Keratinocyte (primary cell): ENCODE measurements around the gene P4HTM. TPM values are rescaled to one million over a fixed set of nuclear protein-coding genes. Genes with fewer than 3 reads are reported as not detected.
"Not testable (repeated sequence)": the region's sequence is repeated elsewhere in the genome, so short reads cannot be mapped to it uniquely, and the experiment has no call there.

Experiments used
- DNase-seq: peaks from one replicate; pipeline ENCODE4 v3.0.0-alpha.2; 2011; ENCODE audit warnings: low read depth, missing footprints, low spot score
- FAIRE-seq: peaks from 2 replicates; lab custom pipeline; 2011; peaks lifted over from hg19 to GRCh38; lab: Jason Lieb, UNC
- H2AFZ ChIP-seq: 2 replicates; pipeline ENCODE4 v1.6.0; 2012; ENCODE audit warnings: low read length, control low read depth, inconsistent platforms; ENCODE audit not compliant: control insufficient read depth
- H3K27ac ChIP-seq: 2 replicates; pipeline ENCODE4 v1.5.1; 2011; ENCODE audit warnings: low read length; ENCODE audit not compliant: control insufficient read depth, insufficient read depth
- H3K27me3 ChIP-seq: 3 replicates; pipeline ENCODE4 v1.6.0; 2011; ENCODE audit warnings: low read length; ENCODE audit not compliant: control insufficient read depth, insufficient read depth; ENCODE audit errors: extremely low read depth
- H3K36me3 ChIP-seq, 2 experiments: 2 replicates in 1 of 2; 3 replicates in 1 of 2; pipeline ENCODE4 v1.5.1; 2011; ENCODE audit warnings: low read length in 2 of 2, mild to moderate bottlenecking in 1 of 2; ENCODE audit not compliant: control insufficient read depth in 2 of 2, insufficient read depth in 2 of 2; ENCODE audit errors: extremely low read depth in 1 of 2
- H3K4me1 ChIP-seq: 3 replicates; pipeline ENCODE4 v1.5.1; 2011; ENCODE audit warnings: low read length; ENCODE audit not compliant: control insufficient read depth, insufficient read depth; ENCODE audit errors: extremely low read depth
- H3K4me2 ChIP-seq: 3 replicates; pipeline ENCODE4 v1.6.0; 2011; ENCODE audit warnings: low read depth, low read length; ENCODE audit not compliant: control insufficient read depth, insufficient read depth; ENCODE audit errors: extremely low read depth
- H3K4me3 ChIP-seq, 3 experiments: fragments of 200-600 bp in 1 of 3; sonication (generic) in 1 of 3; 2 replicates in 2 of 3; 3 replicates in 1 of 3; pipeline ENCODE4 v1.5.1; 2011 to 2016; ENCODE audit warnings: low read length in 3 of 3, mild to moderate bottlenecking in 3 of 3, control low read depth in 2 of 3, inconsistent platforms in 1 of 3, low read depth in 1 of 3, mixed read lengths in 1 of 3, mixed run types in 1 of 3, moderate library complexity in 1 of 3; ENCODE audit not compliant: control insufficient read depth in 2 of 3, insufficient read depth in 2 of 3; ENCODE audit errors: extremely low read depth in 1 of 3
- H3K79me2 ChIP-seq: 2 replicates; pipeline ENCODE4 v1.6.0; 2012; ENCODE audit warnings: low read length; ENCODE audit not compliant: control insufficient read depth, insufficient read depth
- H3K9ac ChIP-seq: 3 replicates; pipeline ENCODE4 v1.6.0; 2011; ENCODE audit warnings: low read length; ENCODE audit not compliant: control insufficient read depth, insufficient read depth; ENCODE audit errors: extremely low read depth
- H3K9me1 ChIP-seq: 3 replicates; pipeline ENCODE4 v1.6.0; 2011; ENCODE audit warnings: low read length; ENCODE audit not compliant: control insufficient read depth, insufficient read depth; ENCODE audit errors: extremely low read depth
- H3K9me3 ChIP-seq: 2 replicates; pipeline ENCODE4 v1.5.1; 2012; ENCODE audit warnings: low read depth, low read length; ENCODE audit not compliant: control insufficient read depth
- H4K20me1 ChIP-seq: 3 replicates; pipeline ENCODE4 v1.6.0; 2011; ENCODE audit warnings: low read length; ENCODE audit not compliant: control insufficient read depth, insufficient read depth; ENCODE audit errors: extremely low read depth
- CTCF ChIP-seq, 3 experiments: IDR thresholded peaks in 1 of 3; conservative IDR thresholded peaks in 1 of 3; optimal IDR thresholded peaks in 1 of 3; 2 replicates in 2 of 3; 3 replicates in 1 of 3; pipeline versions ENCODE3 to v1.5.1; 2011; ENCODE audit warnings: low read length in 3 of 3, mild to moderate bottlenecking in 3 of 3, moderate library complexity in 2 of 3, control low read depth in 1 of 3, inconsistent platforms in 1 of 3; ENCODE audit not compliant: insufficient read depth in 2 of 3; ENCODE audit errors: extremely low read depth in 1 of 3
- EZH2 ChIP-seq: IDR thresholded peaks from one replicate; pipeline ENCODE4 v1.6.1; 2012; ENCODE audit warnings: inconsistent platforms, mild to moderate bottlenecking, low read length, moderate library complexity
- dilution Hi-C: fragments of 300-500 bp; cut with MboI; formaldehyde crosslinking; loops from one replicate; pipeline ENCODE4 v1.7.0; 2020; ENCODE audit warnings: low sequenced_read_pairs; ENCODE audit not compliant: extremely low pct_ligation_motif_present
- polyA plus RNA-seq, 5 experiments: library from polyadenylated mRNA; depleted of rRNA in 3 of 5; stranded (reverse) in 3 of 5; stranded (forward) in 1 of 5; unstranded in 1 of 5; fragments of >200 nt; gene quantifications; 1 replicate in 1 of 5; 2 replicates in 3 of 5; 3 replicates in 1 of 5; pipeline versions ENCODE4 v1.2.1 to v1.2.3, GENCODE V29; 2011 to 2012; ENCODE audit warnings: missing spikeins in 2 of 5, low read depth in 1 of 5, low replicate concordance in 1 of 5

The P4HTM gene
- polyA plus RNA-seq, 1 donor (not counting 4 experiments of a cell fraction or from before 2014, with no cell fraction given), result 0.93 TPM

GRCh38 chr3:49007771-49008528 lies 17.9 kb downstream of the P4HTM start:
- Histone ChIP-seq H3K9ac (peak overlapping the region; percentile 98), H3K4me2 (peak overlapping the region; percentile 97), H3K4me3 (peak overlapping the region; percentile 63 to 94 (median 91)), H3K27me3 (no peaks in the 10 kb centered on the region), H3K27ac (peak overlapping the region; percentile 93), H3K4me1 (peaks cover 19% of the 10 kb centered on the region), H2AFZ (peak overlapping the region; percentile 94), H3K9me1 (peaks cover 12% of the 10 kb centered on the region), H3K36me3 (peaks cover 0 to 16% of the 10 kb centered on the region in 2 experiments), H4K20me1 (peaks cover 8% of the 10 kb centered on the region), H3K9me3 (no peaks in the 10 kb centered on the region), H3K79me2 (peaks cover 40% of the 10 kb centered on the region)
- DNase-seq, result no peak
- no peak for TF ChIP-seq CTCF (optimal IDR thresholded peaks at IDR 0.05 in 1 of 3, IDR thresholded peaks at IDR 0.05 in 1 of 3, conservative IDR thresholded peaks at IDR 0.05 in 1 of 3; ENCODE audit: extremely low read depth in 1 of 3, insufficient read depth in 2 of 3, low read length in 3 of 3)
- TF ChIP-seq EZH2, result no peak
- FAIRE-seq, result no peak
- dilution Hi-C loops, result no loop called here

GRCh38 chr3:49008627-49009026 lies 18.6 kb downstream of the P4HTM start:
- peaks cover 46% of the 10 kb centered on the region for H3K79me2 ChIP-seq
- H4K20me1 ChIP-seq, result peaks cover 13% of the 10 kb centered on the region
- H3K9me1 ChIP-seq, result peaks cover 12% of the 10 kb centered on the region
- H3K27ac ChIP-seq, H3K27me3 ChIP-seq, H3K9me3 ChIP-seq, DNase-seq, dilution Hi-C loops, H2AFZ ChIP-seq, FAIRE-seq: not testable (repeated sequence)
- peak overlapping the region; percentile 98 for H3K9ac ChIP-seq
- peak overlapping the region in 2 of 3 experiments; percentile 91 to 94 for H3K4me3 ChIP-seq
- H3K4me1 ChIP-seq, result peaks cover 23% of the 10 kb centered on the region
- H3K36me3 ChIP-seq, result peaks cover 0 to 21% of the 10 kb centered on the region in 2 experiments
- H3K4me2 ChIP-seq, result peak overlapping the region; percentile 97
